Activated CD4-positive, alpha-beta T cell treated with anti-CD3 and anti-CD28 coated beads for 4 hours (primary cell): ENCODE measurements around the gene BRD7.

Source experiments
- DNase-seq, 2 donors: peaks; one replicate each; pipeline ENCODE4 v3.0.0-alpha.2; 2020

The BRD7 gene

DNA sequence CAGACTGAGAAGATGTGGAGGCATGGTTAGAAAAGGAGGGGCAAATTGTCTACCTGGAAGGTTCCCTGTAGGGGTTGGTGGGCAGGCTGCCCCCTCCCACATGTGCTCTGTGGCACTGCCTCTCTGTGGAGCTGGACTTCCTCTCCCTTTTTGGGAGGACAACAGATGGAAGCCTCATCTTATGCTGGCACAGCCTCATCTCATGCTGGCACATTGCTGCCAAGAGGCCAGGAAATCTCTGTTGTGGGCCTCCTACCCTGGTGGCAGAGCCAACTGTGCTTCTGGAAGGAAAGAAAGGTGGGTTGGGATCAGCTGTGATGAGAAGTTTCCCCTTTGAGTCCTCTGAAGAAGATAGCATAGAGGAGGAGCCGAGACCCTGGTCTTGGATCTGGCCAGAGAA lies 19.7 kb upstream of the BRD7 start:
- DNase-seq, result no peak

GRCh38 chr16:50386774-50387173 lies 18.0 kb upstream of the BRD7 start:
- no peak for DNase-seq

GRCh38 chr16:50386139-50386538 lies 17.4 kb upstream of the BRD7 start:
- no peak for DNase-seq

DNA sequence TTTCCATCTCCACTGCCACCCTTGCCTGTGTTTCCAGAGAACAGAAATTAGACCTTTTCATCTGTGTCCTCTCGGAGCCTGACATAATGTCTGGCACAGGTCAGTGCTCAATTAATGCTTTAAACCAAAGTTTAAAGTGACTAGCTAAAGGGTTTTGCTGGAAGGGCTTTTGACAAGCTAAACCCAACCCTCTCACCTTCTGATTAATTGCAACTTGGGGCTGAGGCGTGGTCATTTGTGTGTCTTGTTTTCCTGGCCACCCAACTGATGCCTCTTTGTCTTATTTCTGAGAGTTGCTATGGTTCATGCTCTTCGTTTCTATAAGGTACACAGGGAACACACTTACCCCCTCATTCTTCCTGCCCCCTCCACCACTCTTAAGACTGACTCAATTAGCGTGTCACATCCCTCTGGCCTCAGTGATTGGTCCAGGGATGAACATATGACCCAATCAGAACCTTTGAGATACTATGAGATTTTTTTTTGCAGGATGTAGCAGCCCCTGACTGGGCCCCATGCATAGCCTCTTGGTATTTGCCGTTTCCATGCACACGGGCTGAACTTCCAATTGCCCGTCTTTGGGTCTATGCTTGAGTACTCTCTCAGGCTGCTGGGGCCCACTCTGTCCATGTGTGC lies 15.8 kb upstream of the BRD7 start:
- no peak for DNase-seq

- no peak for DNase-seq
Measured at GRCh38 chr16:50381679-50382440, 13.1 kb upstream of the BRD7 start.

GRCh38 chr16:50378417-50378816 lies 9.6 kb upstream of the BRD7 start:
- DNase-seq, result no peak

DNA sequence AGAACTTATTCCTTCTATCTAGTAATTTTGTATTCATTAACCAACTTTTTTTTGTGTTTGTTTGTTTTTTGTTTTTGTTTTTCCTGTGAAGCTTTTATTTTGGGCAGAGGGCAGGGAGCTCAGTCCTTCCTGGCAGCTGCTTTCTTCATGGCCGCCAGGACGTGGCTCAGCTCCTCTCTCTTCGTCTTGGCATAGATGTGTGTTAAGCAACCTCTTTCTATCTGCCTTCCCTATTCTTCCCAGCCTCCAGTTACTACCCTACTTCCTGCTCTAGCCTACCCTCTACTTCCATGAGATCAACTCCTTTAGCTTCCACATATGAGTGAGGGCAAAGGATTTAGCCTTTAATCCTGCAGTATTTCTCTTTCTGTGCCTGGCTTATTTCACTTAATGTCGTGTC lies 8.2 kb upstream of the BRD7 start:
- DNase-seq, result no peak

- no peak for DNase-seq
Measured at GRCh38 chr16:50373780-50374179, 5.0 kb upstream of the BRD7 start.

- no peak for DNase-seq
Measured at GRCh38 chr16:50373345-50373701, 4.5 kb upstream of the BRD7 start.

DNA sequence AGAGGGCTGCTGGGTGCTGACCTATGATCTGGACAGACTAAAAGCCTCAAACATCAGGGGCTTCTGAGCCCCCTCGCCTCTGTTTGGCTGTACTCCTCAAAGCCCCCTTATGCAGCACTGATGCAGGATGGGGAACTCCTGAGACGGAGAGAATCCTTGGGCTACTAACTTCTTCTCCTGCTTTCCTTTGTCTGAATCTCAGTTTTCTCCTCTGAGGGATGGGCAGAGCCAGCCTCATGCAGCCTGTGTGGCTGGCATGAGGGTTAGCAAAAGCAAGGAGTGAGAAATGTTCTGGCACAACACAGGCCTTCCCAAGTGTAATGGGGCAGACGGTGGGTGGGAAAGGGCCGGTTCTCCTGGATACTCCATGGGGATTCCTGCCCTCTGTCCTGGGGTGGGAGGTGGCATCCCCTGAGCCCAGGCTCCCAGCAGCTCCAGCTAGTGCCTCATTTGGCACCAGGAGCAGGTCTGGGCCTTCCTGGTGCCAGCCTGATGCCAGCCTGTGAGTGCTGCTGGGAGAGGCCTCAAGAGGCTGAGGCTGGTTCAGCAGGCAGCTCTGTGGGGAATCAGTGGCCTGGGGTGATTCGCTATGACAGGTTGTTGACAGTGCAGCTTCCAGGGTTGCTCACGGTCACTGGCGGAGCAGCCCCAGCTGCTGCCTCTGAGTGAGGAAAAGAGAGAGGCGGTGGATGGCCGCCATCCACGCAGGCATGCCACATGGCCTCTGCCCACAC lies 4.0 kb upstream of the BRD7 start:
- no peak for DNase-seq

DNA sequence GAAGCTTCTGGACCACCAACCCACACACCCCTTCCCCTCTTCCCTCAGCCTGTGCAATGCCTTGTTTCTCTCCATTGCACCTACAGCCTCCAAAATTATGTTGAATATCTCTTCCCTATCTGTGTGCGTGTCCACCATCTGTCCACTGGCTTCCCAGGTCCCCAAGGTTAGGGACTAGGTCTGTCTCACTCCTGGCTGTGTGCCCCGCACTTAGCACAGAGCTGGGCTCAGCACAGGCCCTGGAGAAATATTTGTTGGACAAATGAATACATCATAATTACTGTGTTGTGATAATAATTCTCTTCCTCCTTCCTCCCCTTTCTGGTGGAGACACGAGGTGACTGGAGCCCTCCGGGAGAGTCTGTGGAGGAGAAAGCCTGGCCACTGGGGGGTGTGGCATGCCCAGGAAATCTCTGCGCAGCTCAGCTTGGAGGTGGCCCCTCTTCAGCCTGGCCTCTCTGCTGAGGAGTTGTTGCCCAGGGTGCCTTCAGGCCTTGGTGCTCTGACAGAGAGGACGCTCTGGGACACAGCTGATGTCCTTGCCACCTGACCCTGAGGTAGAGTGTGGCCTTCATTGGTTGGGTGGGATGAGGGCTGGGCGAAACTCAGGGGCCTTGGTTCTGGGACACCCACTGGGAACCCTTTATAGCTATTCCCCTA lies 3.3 kb upstream of the BRD7 start:
- no peak for DNase-seq

- DNase-seq, result no peak
Measured at GRCh38 chr16:50371036-50371716, 2.4 kb upstream of the BRD7 start.

GRCh38 chr16:50369133-50369804 lies 481 bp upstream of the BRD7 start:
- no peak for DNase-seq

DNA sequence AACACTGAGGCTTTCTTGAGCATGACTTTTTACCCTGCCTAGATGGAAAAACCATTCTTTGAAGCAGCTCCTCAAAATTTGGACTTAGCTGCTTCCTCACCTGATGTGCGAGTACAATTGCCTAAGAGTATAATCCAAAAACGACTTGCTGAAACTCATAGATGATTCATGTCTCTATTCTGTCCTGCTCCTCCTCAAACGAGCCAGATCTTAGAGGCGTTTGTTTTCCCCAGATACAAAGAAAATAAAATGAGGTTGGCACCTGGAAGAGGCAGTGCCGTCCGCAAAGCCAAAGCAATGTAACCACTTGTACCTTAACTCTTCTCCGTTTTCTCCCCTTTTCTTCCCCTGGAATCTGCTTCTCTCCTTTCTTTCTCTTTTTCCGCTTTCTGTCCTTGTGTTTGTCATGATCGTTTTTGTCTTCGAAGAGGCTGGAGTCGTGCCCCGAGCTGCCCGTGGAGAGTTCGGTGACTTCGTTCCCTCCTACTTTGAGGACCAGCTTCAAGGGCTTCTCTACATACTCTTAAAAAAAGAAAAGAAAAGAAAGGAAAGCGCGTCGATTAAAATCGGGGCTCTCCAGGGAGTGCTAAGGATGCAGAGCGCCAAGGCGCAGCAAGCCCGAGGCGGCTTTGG lies 895 bp downstream of the BRD7 start:
- no peak for DNase-seq

- no peak for DNase-seq
Measured at GRCh38 chr16:50365791-50366575, 2.8 kb downstream of the BRD7 start.

- no peak for DNase-seq
Measured at GRCh38 chr16:50363656-50364055, 5.1 kb downstream of the BRD7 start.

GRCh38 chr16:50360779-50361178 lies 8.0 kb downstream of the BRD7 start:
- no peak for DNase-seq

DNA sequence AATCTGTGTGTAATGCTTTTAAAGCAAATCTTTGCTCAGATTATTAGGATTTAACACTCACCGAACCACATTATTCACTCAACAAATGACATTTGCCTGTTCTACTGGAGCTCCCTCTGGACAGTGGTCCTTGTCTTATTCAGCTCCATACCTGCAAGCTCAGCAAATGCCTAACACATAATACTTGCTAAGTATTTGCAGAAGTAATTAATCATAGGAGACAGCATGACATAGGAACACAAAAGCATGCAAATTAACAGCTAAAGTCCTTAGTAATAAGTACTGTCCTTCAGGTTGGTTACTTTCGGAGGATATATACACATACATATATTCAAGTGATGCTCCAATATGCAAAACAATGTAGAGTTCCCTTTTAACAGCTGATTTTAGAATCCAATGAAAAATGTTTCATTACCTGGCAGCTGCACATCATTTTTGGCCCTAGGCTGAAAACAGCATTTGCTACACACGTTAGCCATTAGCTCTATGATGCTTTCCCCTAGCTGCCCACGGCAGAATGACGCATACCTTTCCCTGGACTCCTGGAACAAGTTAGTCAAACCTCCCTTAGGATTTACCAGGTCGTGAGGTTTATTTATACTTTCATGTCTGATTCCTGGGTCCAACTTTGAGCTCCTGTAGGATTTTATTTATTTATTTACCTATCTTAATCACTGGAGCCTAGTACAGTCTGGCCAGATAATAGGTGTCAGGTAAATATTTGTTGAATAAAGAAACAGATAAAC lies 8.6 kb downstream of the BRD7 start:
- no peak for DNase-seq

GRCh38 chr16:50359626-50360025 lies 9.2 kb downstream of the BRD7 start:
- DNase-seq, result no peak
